GM18951 (cell line): ENCODE results near the gene PIGM.
A peak's percentile ranks its signal among the peaks of the same experiment; 100 is the strongest.

Experiments used
- POLR2A ChIP-seq: IDR thresholded peaks from 4 replicates; pipeline ENCODE4 v1.6.1; 2011; ENCODE audit warnings: mild to moderate bottlenecking; ENCODE audit not compliant: insufficient read length, insufficient read depth; ENCODE audit errors: extremely low read depth
- in situ Hi-C: fragments of 300-500 bp; cut with MboI; formaldehyde crosslinking; loops from one replicate; pipeline ENCODE4 v1.12.0; 2022; ENCODE audit warnings: low sequenced_read_pairs, mixed read lengths, inconsistent platforms; ENCODE audit not compliant: unreplicated experiment

Gene PIGM

GRCh38 chr1:160031365-160032164 is at the start of gene PIGM:
PIGM (minus strand) TSS chr1:160031990; CDS start chr1:160031739, 251 bp downstream.
- in situ Hi-C loops: no loop called here
- peak; percentile 75 for TF ChIP-seq POLR2A

- no peak for TF ChIP-seq POLR2A
- in situ Hi-C loops: loop anchor here (25.0 kb wide), 1 partner anchor 531 kb away; no protein-coding TSS in a partner anchor
These were observed 49.6 kb upstream of the PIGM start, which contains the start of gene KCNJ9 for GRCh38 chr1:160081261-160081936. KCNJ9 (plus strand) TSS chr1:160081538; CDS start chr1:160084031, 2,493 bp downstream.

DNA sequence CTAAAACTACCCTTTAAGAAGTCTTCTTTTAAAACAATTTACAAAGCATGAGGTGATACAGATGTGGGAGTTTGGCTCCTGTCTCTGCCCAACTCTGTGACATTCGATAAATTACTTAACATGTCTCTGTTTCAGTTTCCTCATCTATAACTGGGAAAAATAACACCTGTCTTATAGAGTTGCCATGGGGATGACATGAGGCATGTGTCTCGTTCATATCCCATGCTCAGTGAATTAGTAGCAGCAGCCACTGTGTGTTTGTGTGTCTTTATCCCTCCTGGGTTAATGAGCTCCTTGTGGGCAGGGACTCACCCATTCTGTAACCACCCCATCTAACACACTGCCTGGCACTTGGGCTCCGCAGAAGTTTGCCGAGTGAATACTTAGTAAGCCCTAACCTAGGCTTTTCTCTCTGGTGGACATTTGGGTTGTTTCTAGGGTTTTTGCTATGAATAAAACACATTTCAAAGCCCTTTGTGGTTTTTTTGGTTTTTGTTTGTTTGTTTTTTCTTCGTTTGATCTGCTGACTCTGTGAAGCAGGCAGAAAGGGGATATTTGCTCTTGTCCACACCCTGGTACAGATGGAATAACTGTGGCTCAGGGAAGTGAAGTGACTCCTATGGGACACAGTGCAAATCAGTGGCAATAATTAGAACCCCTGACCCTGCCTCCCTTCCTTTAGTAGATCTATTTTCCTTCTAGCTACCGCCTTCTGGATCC is 48.8 kb upstream of the PIGM start:
- in situ Hi-C loops: loop anchor here (25.0 kb wide), 1 partner anchor 532 kb away; no protein-coding TSS in a partner anchor
- TF ChIP-seq POLR2A: no peak

DNA sequence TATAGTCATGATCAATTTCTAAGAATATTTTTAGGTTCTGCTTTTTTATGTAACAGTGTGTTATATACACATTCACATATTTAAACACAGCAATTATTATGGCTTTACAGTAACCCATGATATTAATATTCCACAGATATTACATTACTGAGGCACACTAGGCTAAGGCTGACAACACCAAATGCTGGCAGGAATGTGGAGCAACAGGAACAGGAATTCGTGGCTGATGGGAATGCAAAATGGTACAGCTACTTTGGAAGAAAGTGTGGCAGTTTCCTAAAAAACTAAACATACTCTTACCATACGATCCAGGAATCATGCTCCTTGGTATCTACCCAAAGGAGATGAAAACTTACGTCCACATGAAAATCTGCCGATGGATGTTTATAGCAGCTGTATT is 47.7 kb upstream of the PIGM start:
- no peak for TF ChIP-seq POLR2A

DNA sequence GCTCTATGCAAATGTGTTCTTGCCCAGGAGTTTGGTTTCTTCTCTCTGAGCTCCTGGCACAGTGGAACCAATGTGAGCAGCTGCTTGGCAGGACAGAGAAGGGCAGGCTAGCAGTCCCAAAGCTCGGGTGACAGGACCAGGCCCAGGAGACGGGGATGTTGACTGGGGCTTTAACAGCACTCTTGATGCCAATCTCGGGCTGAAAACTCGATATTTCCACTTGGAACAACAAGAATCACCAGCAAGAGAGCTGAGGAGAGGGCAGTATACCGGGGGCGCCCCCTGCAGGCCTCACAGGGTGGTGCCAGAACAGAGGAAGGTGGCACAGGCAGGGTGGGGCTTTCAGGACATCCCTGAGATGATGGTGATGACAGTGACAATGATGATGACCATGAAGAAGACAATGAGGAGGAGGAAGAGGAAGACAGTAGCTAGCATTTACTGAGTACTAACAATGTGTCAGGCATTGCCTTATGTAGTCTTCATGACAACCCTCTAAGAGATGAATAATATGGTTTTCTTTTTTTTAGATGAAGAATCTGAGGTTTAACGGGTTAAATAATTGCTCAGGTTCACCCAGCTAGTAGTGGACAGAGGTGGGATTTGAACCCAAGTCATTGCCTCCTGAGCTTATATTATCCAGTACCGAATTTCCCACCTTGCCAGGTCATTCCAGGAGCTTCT is 46.9 kb upstream of the PIGM start:
- in situ Hi-C loops: loop anchor here (25.0 kb wide), 1 partner anchor 534 kb away; no protein-coding TSS in a partner anchor
- no peak for TF ChIP-seq POLR2A

More for the DNA sequence above, 47.7 kb upstream of the PIGM start:
- in situ Hi-C loops: loop anchor here (25.0 kb wide), 1 partner anchor 533 kb away; no protein-coding TSS in a partner anchor

DNA sequence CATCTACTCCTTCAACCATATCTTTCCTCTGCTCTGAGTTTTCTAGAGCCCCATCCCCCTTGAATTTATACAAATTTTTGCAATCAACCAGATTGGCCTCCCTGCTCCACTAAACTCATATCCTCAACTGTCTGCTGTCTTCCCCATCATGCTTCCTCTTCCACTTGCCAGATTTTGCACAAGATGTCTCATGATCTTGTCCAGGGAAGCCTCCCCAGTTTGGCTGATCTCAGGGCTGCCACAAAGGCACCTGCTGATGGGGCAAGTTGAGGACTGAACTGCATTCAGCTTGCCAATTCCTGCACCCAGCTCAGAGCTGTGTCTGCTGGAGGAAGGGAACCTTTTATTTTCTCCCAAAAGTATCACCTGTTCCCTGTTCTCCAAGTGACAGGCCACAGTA is 45.7 kb upstream of the PIGM start:
- in situ Hi-C loops: loop anchor here (25.0 kb wide), 1 partner anchor 535 kb away; no protein-coding TSS in a partner anchor
- TF ChIP-seq POLR2A: no peak

DNA sequence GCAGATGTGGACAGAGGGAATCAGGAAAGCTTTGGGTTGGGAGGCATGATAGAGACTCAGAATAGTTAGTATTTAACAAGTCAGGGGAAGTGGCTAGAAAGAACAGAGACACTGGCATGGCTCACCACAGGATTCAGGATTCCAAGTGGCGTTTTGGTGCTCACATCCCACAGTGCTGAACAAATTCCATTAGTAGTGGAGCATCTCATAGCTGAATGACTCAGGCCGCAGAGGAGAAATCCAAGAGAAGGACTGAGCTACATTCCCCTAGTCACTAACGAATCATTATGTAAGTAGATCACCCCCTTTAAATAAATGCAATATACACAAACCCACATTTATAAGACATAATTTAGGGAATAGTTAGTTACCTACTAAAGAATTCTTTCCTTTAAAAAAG is 44.5 kb upstream of the PIGM start:
- no peak for TF ChIP-seq POLR2A
- in situ Hi-C loops: loop anchor here (25.0 kb wide), 1 partner anchor 536 kb away; no protein-coding TSS in a partner anchor

DNA sequence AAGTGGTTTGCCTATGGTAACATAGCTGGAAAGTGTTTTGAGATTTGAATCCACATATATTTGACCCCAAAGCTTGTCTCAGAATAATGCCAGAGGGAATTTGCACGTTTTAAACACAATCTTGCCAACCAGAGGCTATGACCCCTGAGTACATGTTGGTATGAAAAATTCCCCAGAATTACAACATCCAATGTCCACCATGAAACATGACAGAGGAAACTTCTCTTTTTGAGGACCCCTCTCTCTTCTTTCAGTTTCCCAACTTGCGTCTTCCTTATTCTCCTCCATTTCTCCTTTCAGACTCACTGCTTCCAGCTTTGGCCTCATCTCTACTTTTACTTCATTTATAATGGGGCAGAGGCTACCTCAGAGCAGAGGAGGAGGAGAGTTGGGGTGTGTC is 44.0 kb upstream of the PIGM start:
- no peak for TF ChIP-seq POLR2A
- in situ Hi-C loops: loop anchor here (25.0 kb wide), 1 partner anchor 536 kb away; no protein-coding TSS in a partner anchor

GRCh38 chr1:160074865-160075264 is 43.1 kb upstream of the PIGM start:
- in situ Hi-C loops: loop anchor here (25.0 kb wide), 1 partner anchor 537 kb away; no protein-coding TSS in a partner anchor
- TF ChIP-seq POLR2A: no peak

GRCh38 chr1:160071289-160071688 is 39.5 kb upstream of the PIGM start:
- in situ Hi-C loops: no loop called here
- no peak for TF ChIP-seq POLR2A

GRCh38 chr1:160070243-160071163 is 38.7 kb upstream of the PIGM start:
- in situ Hi-C loops: no loop called here
- TF ChIP-seq POLR2A: no peak
